Measurements from ENCODE around the gene SSR3.
"Not testable (repeated sequence)": the region's sequence is repeated elsewhere in the genome, so short reads cannot be mapped to it uniquely, and the experiment has no call there.

The SSR3 gene

GRCh38 chr3:156576051-156576450 lies 21.1 kb upstream of the SSR3 start:
- no peak for DNase-seq (ENCODE audit: low read depth, low spot score)

- no peak for DNase-seq (ENCODE audit: low read depth, low spot score)
Observed at GRCh38 chr3:156575641-156576040, 20.7 kb upstream of the SSR3 start.

- DNase-seq (ENCODE audit: low read depth, low spot score): not testable (repeated sequence)
Observed at GRCh38 chr3:156569881-156570280, 15.0 kb upstream of the SSR3 start.

- DNase-seq (ENCODE audit: low read depth, low spot score): not testable (repeated sequence)
Observed at GRCh38 chr3:156569016-156569415, 14.1 kb upstream of the SSR3 start.

- no peak for DNase-seq (ENCODE audit: low read depth, low spot score)
Observed at GRCh38 chr3:156563900-156564682, 9.2 kb upstream of the SSR3 start.

GRCh38 chr3:156562486-156562885 lies 7.6 kb upstream of the SSR3 start:
- not testable (repeated sequence) for DNase-seq (ENCODE audit: low read depth, low spot score)

GRCh38 chr3:156561533-156561932 lies 6.6 kb upstream of the SSR3 start:
- no peak for DNase-seq (ENCODE audit: low read depth, low spot score)

GRCh38 chr3:156559321-156559720 lies 4.4 kb upstream of the SSR3 start:
- DNase-seq (ENCODE audit: low read depth, low spot score): no peak

- no peak for DNase-seq (ENCODE audit: low read depth, low spot score)
Observed at GRCh38 chr3:156558389-156558788, 3.5 kb upstream of the SSR3 start.

- DNase-seq (ENCODE audit: low read depth, low spot score): no peak
Observed at GRCh38 chr3:156554515-156554841, 439 bp downstream of the SSR3 start.

- no peak for DNase-seq (ENCODE audit: low read depth, low spot score)
Observed at GRCh38 chr3:156553705-156554356, 1.1 kb downstream of the SSR3 start.

- DNase-seq (ENCODE audit: low read depth, low spot score): no peak
Observed at GRCh38 chr3:156552973-156553372, 1.9 kb downstream of the SSR3 start.

GRCh38 chr3:156551746-156552145 lies 3.2 kb downstream of the SSR3 start:
- DNase-seq (ENCODE audit: low read depth, low spot score): no peak

- DNase-seq (ENCODE audit: low read depth, low spot score): no peak
Observed at GRCh38 chr3:156551261-156551660, 3.7 kb downstream of the SSR3 start.

- DNase-seq (ENCODE audit: low read depth, low spot score): no peak
Observed at GRCh38 chr3:156548902-156549301, 6.0 kb downstream of the SSR3 start.

GRCh38 chr3:156548041-156548687 lies 6.8 kb downstream of the SSR3 start:
- DNase-seq (ENCODE audit: low read depth, low spot score): no peak

GRCh38 chr3:156547637-156548036 lies 7.3 kb downstream of the SSR3 start:
- no peak for DNase-seq (ENCODE audit: low read depth, low spot score)

GRCh38 chr3:156543043-156543555 lies 11.8 kb downstream of the SSR3 start:
- DNase-seq (ENCODE audit: low read depth, low spot score): no peak

- no peak for DNase-seq (ENCODE audit: low read depth, low spot score)
Observed at GRCh38 chr3:156542101-156543042, 12.5 kb downstream of the SSR3 start.

- DNase-seq (ENCODE audit: low read depth, low spot score): no peak
Observed at GRCh38 chr3:156539802-156540201, 15.1 kb downstream of the SSR3 start.

GRCh38 chr3:156539051-156539450 lies 15.9 kb downstream of the SSR3 start:
- DNase-seq (ENCODE audit: low read depth, low spot score): no peak
